MM.1S (cell line): ENCODE measurements around the gene TKT.

Experiments
- EZH2 ChIP-seq: fragments of 300-600 bp; sonication (generic); optimal IDR thresholded peaks from 2 replicates; pipeline ENCODE3; 2017; ENCODE audit warnings: low read depth, mild to moderate bottlenecking, antibody characterized with exemption, low read length, mixed read lengths
- EZH2phosphoT487 ChIP-seq: fragments of 300-600 bp; sonication (generic); IDR thresholded peaks from 2 replicates; pipeline ENCODE4 v1.6.1; 2018; ENCODE audit warnings: antibody characterized with exemption, low read length
- TF ChIP-seq, protein P1 (sequence below): fragments of 300-600 bp; sonication (generic); IDR thresholded peaks from 2 replicates; pipeline ENCODE4 v1.5.1; 2016; ENCODE audit warnings: antibody characterized with exemption, low read length, mixed read lengths

GRCh38 chr3:53264718-53265117 lies 8.9 kb upstream of the TKT start:
- TF ChIP-seq, protein P1, sequence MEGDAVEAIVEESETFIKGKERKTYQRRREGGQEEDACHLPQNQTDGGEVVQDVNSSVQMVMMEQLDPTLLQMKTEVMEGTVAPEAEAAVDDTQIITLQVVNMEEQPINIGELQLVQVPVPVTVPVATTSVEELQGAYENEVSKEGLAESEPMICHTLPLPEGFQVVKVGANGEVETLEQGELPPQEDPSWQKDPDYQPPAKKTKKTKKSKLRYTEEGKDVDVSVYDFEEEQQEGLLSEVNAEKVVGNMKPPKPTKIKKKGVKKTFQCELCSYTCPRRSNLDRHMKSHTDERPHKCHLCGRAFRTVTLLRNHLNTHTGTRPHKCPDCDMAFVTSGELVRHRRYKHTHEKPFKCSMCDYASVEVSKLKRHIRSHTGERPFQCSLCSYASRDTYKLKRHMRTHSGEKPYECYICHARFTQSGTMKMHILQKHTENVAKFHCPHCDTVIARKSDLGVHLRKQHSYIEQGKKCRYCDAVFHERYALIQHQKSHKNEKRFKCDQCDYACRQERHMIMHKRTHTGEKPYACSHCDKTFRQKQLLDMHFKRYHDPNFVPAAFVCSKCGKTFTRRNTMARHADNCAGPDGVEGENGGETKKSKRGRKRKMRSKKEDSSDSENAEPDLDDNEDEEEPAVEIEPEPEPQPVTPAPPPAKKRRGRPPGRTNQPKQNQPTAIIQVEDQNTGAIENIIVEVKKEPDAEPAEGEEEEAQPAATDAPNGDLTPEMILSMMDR = no peak
- TF ChIP-seq EZH2phosphoT487 (no peak), EZH2 (no peak)
